Mesothelial cell of epicardium (in vitro differentiated cells): Measurements from ENCODE around the gene ISY1. TPM values are rescaled to one million over a fixed set of nuclear protein-coding genes. Genes with fewer than 3 reads are reported as not detected.
A peak's percentile ranks its signal among the peaks of the same experiment; 100 is the strongest.

Experiments used
- DNase-seq, 2 experiments: peaks; one replicate each; pipeline ENCODE4 v3.0.0; 2021; ENCODE audit warnings: low spot score in 2 of 2; ENCODE audit not compliant: unreplicated experiment in 2 of 2
- H3K27ac Mint-ChIP-seq: 2 replicates; pipeline ENCODE4 v1.8.0; 2021; ENCODE audit warnings: mixed read lengths
- H3K27me3 Mint-ChIP-seq: 2 replicates; pipeline ENCODE4 v1.8.0; 2021; ENCODE audit warnings: low read depth, mixed read lengths
- H3K36me3 Mint-ChIP-seq: 2 replicates; pipeline ENCODE4 v1.8.0; 2021; ENCODE audit warnings: mixed read lengths
- H3K4me1 Mint-ChIP-seq: 2 replicates; pipeline ENCODE4 v1.8.0; 2021; ENCODE audit warnings: mixed read lengths
- H3K4me3 Mint-ChIP-seq: 2 replicates; pipeline ENCODE4 v1.8.0; 2021; ENCODE audit warnings: mild to moderate bottlenecking, moderate library complexity, mixed read lengths
- H3K9me3 Mint-ChIP-seq: 2 replicates; pipeline ENCODE4 v1.8.0; 2021; ENCODE audit warnings: mixed read lengths
- total RNA-seq: library from RNA; stranded (reverse); gene quantifications from 3 replicates; pipeline ENCODE4 v1.2.1, GENCODE V29; 2021
- TF ChIP-seq, protein P1 (sequence below): fragments of 200-600 bp; sonication (generic); IDR thresholded peaks from one replicate; pipeline ENCODE4 v1.5.0; 2021; ENCODE audit warnings: antibody characterized with exemption; ENCODE audit not compliant: unreplicated experiment

Gene ISY1
- total RNA-seq, 1 donor from 2014 or later: 40.3 TPM

DNA sequence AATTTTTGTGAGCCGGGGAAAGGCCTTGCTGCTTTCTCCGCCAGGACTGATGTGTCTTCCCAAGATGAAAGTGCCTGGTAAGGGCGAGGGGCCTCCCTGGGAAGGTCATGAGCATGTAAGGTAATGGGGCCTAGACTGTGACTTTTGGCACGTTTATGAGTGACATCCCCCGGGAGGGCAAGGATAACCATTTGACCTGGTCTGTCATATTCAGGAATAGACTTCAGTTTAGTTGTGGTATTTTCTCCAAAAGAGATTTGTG is 23.5 kb upstream of the ISY1 start:
- no peaks in the 10 kb centered on the region for H3K27me3 Mint-ChIP-seq
- peaks cover 32% of the 10 kb centered on the region for H3K4me1 Mint-ChIP-seq
- H3K27ac Mint-ChIP-seq: peak overlapping the region; percentile 91
- peak overlapping the region; percentile 90 for H3K4me3 Mint-ChIP-seq
- H3K36me3 Mint-ChIP-seq: peaks cover under 1% of the 10 kb centered on the region
- DNase-seq: no peak
- H3K9me3 Mint-ChIP-seq: no peaks in the 10 kb centered on the region
- TF ChIP-seq, protein P1, sequence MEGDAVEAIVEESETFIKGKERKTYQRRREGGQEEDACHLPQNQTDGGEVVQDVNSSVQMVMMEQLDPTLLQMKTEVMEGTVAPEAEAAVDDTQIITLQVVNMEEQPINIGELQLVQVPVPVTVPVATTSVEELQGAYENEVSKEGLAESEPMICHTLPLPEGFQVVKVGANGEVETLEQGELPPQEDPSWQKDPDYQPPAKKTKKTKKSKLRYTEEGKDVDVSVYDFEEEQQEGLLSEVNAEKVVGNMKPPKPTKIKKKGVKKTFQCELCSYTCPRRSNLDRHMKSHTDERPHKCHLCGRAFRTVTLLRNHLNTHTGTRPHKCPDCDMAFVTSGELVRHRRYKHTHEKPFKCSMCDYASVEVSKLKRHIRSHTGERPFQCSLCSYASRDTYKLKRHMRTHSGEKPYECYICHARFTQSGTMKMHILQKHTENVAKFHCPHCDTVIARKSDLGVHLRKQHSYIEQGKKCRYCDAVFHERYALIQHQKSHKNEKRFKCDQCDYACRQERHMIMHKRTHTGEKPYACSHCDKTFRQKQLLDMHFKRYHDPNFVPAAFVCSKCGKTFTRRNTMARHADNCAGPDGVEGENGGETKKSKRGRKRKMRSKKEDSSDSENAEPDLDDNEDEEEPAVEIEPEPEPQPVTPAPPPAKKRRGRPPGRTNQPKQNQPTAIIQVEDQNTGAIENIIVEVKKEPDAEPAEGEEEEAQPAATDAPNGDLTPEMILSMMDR: no peak

DNA sequence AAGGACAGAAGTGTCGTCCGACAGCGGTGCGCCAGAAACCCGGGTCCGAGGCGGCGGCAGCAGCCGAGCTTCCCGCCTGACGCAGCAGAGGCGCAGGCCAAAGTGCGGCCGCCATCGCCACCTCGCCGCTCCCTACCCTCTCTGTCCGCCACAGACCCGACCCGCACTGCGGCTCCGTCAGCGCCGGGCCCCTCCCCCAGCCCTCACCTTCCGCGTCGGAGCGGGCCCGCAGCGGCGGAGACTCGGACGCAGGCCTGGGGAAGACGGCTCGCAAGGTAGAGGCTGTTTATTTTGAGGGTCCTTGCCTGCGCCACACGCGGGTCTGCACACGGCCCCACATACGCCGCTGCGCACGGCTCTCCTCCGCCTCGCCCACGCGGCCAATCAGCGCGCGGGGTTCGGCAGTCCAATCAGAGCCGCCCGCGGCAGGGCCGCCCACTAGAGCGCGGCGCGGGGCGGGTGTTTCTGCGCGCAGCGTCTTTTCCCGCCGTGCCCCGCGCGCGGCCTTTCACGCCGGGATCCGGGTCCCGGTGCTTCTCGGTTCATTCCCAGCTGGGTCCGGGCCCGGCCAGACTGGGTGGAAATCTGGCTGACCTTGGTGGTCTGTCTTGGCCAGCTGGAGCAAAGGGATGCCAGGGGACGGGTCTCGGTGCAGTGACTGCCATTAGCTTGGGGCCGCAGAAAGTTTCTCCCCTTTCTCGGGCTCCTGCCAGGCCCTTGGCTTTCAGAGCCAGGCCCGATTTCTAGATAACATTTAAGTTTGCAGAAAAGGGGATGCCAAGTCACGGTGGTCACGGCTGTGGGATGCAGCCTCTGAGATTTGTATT is 22.9 kb upstream of the ISY1 start, which contains the start of gene CNBP:
TSS of gene CNBP (minus strand) at position 328 of the 827 bp plus-strand sequence. CDS start 12,139 bp downstream, outside the sequence.
- TF ChIP-seq, protein P1: no peak
- peak; percentile 89 to 90 for DNase-seq
- Mint-ChIP-seq H3K27me3 (no peaks in the 10 kb centered on the region), H3K4me1 (peaks cover 33% of the 10 kb centered on the region), H3K36me3 (peaks cover 2% of the 10 kb centered on the region), H3K9me3 (no peaks in the 10 kb centered on the region), H3K4me3 (peak within 1 kb of the TSS; percentile 90), H3K27ac (peak within 1 kb of the TSS; percentile 91)

DNA sequence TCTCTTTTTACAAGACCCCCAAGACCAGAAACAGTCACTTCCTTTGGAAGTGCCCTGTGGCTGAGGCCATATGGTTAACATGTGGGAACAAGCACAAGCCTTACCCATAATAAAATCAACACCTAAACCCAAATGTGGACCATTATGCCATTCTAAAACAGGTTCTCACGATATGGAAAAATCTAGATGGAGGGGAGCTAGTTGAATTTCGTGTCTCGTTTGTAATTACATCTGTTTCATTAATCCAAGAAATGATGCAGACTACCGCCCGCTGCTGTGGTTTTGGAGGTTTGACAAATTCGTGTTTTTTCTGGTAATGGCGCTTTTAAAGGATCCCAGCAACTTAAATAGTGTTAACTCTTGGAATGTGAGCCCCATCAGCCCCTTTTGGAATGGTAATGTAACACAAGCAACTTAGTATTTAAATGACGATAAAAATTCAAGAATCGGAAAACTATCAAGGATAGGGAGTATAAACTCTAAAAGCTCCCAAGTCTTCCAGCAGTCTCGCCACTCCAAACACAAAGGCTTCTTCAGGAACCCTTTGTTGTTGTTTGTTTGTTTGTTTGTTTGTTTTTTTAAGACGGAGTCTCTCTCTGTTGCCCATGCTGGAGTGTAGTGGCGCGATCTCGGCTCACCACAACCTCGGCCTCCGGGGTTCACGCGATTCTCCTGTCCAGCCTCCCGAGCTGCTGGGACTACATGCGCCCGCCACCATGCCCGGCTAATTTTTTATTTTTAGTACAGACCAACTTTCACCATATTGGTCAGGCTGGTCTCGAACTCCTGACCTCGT is 21.7 kb upstream of the ISY1 start:
- peak in 1 of 2 experiments; percentile 41 for DNase-seq
- no peaks in the 10 kb centered on the region for H3K9me3 Mint-ChIP-seq
- H3K4me1 Mint-ChIP-seq: peaks cover 33% of the 10 kb centered on the region
- no peaks in the 10 kb centered on the region for H3K27me3 Mint-ChIP-seq
- TF ChIP-seq, protein P1: no peak
- H3K36me3 Mint-ChIP-seq: peaks cover 2% of the 10 kb centered on the region
- H3K4me3 Mint-ChIP-seq: peak overlapping the region; percentile 90
- H3K27ac Mint-ChIP-seq: peak overlapping the region; percentile 91

DNA sequence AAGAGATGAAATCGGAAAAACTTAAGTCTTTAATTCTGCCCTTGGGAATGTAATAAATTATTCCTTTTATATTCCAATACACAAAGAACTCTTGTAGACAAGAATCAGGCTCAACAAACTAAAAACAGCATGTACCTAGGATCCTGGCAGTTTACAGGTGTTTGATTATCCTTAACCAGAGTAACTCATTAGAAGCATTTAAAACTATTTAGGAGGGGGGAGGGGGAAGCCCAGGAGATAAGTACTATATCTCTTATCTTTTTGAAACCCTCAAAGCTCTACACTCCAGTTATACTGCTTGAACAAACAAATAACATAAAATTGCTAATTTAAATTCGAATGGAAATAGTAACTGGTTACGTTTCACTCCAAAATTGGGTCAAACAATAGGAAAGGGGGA is 21.0 kb upstream of the ISY1 start:
- no peaks in the 10 kb centered on the region for H3K27me3 Mint-ChIP-seq
- peak overlapping the region; percentile 90 for H3K4me3 Mint-ChIP-seq
- H3K9me3 Mint-ChIP-seq: no peaks in the 10 kb centered on the region
- H3K27ac Mint-ChIP-seq: peak overlapping the region; percentile 91
- no peak for DNase-seq
- TF ChIP-seq, protein P1: no peak
- H3K4me1 Mint-ChIP-seq: peaks cover 33% of the 10 kb centered on the region
- peaks cover 2% of the 10 kb centered on the region for H3K36me3 Mint-ChIP-seq

DNA sequence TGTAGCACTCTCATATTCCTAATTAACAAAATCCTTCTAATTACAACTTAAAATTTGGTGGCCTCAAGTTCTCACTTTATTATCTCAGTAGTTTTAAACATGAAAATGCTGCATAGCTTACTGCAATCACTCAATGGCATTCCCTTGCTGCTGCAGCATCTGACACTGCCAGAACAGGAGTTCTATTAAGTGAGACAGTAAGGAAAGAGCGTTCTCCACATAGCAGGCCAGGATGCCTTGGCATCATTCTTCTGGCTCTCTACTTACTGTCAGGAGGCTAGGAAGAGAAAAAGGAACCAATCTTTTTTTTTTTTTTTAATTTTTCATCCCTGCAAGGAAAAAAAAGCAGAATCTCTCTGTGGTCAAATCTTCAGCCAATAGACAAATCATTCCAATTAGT is 19.6 kb upstream of the ISY1 start:
- Mint-ChIP-seq H3K4me3 (peak overlapping the region; percentile 34), H3K4me1 (peaks cover 33% of the 10 kb centered on the region), H3K27ac (peak overlapping the region; percentile 74), H3K9me3 (no peaks in the 10 kb centered on the region), H3K36me3 (peaks cover 5% of the 10 kb centered on the region), H3K27me3 (no peaks in the 10 kb centered on the region)
- DNase-seq: no peak
- TF ChIP-seq, protein P1: no peak
